Left lobe of liver (tissue), 2 donors: ENCODE results near the gene RABAC1. TPM values are rescaled to one million over a fixed set of nuclear protein-coding genes. Genes with fewer than 3 reads are reported as not detected.
"Not testable (repeated sequence)": the region's sequence is repeated elsewhere in the genome, so short reads cannot be mapped to it uniquely, and the experiment has no call there.

ENCODE experiments used
- ATAC-seq: fragments of 200-7000 bp; cut with Tn5 transposase; one replicate; pipeline ENCODE4 v1.9.1; 2020; ENCODE audit warnings: mild to moderate bottlenecking, moderate library complexity
- DNase-seq: peaks from one replicate; pipeline ENCODE4 v3.0.0-alpha.2; 2020; ENCODE audit warnings: low spot score
- total RNA-seq: library from RNA; stranded (reverse); gene quantifications from one replicate; pipeline ENCODE4 v1.2.1, GENCODE V29; 2021
- donor health status: DM: no; HTN: no; CAD: no; lungs with moderate emphysema.
- donor health status: DM: no; HTN: yes; CAD: no.

The RABAC1 gene
- total RNA-seq, 1 donor from 2014 or later = 106 TPM

DNA sequence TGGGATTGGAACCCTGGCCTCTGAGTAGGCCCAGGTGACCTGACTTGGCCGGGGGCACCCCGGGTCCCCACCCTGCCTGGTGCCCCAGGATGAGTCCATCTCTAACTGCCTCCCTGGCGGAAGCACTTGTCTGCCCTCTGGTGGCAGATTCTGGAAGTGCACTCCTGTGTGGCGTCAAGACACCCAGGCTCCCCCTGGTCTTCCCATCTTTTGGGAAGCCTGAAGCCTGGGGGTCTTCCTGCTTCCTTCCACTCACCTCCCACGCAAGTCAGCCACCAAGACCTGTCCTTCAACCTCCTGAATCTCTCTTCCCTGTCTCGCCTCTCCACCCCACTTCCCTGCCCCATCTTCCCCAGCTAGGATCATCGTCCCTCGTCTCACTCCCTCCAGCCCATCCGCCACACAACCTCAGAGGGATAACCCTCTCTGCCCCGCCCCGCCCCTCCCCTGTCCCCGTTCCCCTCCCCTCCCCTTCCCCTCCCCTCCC, 7.4 kb downstream of the RABAC1 start:
- peak; percentile 96 for ATAC-seq
- peak; percentile 70 for DNase-seq

DNA sequence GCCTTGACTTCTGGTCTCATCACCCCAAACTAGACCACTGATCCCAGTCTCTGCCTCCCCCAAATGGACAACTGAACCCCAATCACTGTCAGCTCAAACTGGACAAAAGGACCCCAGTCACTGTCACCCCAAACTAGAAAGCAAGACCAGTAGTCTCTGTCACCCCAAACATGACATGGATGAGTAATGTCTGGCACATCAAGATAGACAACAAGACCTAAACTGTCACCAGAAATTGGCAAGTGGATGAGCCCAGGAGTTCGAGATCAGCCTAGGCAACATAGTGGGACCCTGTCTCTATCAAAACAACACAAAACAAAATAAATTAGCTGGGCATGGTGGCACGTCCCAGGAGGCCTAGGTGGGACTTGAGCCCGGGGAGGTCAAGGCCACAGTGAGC, 12.0 kb downstream of the RABAC1 start:
- no peak for ATAC-seq
- no peak for DNase-seq

DNA sequence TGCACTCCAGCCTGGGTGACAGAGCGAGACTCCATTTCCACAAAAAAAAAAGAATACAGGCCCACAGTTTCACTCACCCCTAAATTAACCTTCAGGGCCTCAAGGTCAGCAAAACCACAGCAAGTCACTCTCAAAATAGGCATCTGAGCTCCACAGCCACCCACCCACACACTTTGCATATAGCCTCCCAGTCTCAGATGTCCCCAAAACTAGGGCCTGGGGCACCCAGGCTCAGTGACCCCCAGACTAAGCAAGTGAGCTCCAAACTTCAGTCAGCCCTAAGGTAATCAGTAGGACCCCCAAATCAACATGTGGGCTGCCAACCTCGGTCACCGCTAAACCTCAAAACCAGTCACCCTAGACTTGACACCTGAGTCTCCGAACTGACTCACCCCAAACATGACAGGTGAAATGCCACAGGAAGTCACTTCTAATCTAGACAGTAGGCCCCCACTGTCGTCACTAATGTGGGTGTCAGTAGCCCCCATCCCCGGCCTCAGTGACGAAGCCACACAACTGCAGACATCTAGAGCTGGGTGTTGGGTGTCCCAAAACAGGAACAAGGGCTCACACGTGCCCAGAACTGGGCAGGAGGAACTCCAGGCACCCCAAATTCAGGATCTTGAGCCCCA, 13.9 kb downstream of the RABAC1 start:
- ATAC-seq (no peak), DNase-seq (no peak)

DNA sequence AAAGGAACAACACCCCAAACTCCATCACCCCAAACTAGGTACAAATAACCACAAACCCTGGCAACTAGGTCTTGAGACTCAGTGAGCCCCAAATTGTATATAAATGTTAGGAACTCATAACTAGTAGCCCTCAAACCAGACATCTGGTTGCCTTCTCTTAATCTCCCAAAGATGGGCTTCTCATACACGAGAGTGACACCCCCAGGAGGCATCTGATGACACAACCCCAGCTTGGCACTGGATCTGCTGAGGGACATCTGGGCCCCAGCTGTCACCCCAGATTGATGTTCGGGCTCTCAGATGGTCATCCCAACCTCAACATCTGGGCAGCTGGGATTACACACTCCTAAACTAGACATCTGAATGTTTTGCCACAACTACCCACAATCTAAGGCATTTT, 14.8 kb downstream of the RABAC1 start:
- DNase-seq (no peak), ATAC-seq (no peak)

DNA sequence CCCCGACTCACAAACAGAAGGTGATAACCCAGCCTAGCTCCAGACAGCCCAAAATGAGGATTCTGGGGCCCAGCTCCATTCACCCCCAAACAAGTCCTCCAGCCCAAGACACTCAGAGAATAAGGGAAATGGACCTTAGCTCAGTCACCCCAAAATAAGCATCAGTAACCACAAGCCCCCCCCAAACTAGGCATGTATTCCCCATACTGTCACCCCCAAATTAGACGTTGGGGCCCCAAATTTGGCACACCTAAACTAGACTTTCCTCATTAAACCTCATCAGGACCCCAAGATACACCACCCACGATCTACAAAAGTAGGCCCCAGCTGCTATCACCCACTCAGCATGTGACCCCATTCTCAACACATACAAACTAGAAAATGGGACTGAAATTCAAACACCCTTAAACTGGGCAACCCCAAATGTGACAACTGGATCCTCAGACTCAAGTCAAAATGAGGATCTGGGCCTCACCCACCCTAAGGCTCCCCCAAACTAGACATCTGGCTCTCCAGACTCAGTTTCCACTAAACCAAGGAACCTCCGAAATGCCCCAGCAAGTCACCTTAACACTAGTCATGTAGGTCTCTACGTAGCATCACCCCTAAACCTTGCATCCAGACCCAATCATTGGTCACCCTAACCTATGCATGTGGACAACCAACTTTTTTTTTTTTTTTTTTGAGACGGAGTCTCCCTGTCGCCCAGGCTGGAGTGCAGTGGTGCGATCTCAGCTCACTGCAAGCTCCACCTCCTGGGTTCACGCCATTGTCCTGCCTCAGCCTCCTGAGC, 17.5 kb downstream of the RABAC1 start:
- ATAC-seq = no peak

DNA sequence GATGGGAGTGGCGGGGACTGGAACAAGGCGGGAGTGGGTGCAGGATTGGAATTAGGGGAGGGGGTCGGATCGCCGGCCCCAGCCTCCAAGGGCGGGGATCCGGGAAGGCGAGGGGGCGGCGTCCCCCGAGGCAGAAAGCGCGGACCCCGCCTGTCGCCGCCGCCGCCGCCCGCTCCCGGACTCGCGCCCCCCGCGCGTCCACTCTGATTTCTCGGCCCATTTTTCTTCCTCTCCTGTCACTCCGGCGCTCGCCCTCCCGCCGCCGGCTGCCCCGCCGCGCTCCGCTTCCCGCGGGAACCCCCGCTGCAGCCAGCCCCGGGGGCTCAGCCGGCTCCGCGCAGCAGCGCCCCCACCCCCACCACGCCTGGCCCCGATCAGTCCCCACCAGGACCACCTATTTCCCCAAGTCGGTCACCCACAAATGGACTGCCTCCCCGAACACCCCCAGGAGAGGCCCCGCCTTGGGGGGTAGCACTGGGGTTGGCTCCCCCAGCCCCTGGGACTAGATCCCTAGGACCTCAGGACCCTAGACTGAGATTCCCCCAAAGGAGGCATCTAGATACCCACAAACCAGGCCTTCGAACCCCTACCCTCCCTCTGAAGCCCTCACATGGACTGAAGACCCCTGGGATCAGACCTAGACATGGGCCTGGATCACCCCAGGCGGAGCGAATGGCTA, 18.3 kb downstream of the RABAC1 start:
- DNase-seq = no peak
- no peak for ATAC-seq

More for the DNA sequence above, 17.5 kb downstream of the RABAC1 start:
- DNase-seq = no peak

DNA sequence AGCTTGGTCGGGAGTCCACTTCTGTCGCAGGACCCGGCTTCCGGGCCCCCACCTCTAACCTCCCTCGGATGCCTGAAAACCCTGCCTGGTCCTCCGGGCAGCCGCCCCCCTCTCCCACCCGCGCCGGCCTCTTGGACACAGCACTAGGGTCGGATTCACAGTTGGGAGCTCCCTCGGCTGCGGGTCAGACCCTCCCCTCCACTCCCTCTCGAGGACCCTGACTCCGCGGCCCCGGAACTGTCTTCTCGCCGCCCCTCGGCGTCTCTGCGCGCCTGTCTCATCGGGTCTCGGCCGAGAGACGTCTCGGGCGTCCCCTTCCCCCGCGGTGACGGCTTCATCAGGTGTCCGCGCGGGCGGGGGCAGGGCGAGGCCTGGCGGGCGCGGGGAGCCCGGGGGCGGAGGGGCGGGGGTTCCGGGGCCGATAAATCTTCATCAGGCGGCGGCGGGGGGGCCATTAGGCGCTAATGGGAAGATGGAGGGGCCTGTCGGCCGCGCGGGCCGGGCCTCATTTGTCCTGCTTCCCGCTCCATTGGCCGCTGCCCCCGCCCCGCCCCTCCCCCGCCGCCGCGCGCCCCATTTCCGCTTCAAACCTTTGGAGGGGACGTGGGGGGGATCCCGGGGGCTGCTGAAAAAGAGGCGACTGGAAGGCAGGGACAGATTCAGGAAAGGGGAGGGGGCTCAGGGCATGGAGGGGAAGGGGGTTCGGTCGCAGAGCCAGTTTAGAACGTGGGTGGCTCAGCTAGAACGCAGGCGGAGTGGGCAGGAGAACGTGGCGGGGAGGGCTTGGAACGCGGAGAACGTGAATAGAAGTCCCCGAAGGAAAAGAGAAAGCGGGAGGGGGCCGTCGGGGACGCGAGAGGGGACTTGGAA, 19.0 kb downstream of the RABAC1 start:
- ATAC-seq = no peak
- no peak for DNase-seq

GRCh38 chr19:41939209-41939608, 19.9 kb downstream of the RABAC1 start:
- ATAC-seq, DNase-seq: not testable (repeated sequence)

- ATAC-seq = no peak
- no peak for DNase-seq
Measured at GRCh38 chr19:41937525-41938468, 21.3 kb downstream of the RABAC1 start.

GRCh38 chr19:41936961-41937360, 22.2 kb downstream of the RABAC1 start:
- ATAC-seq (no peak), DNase-seq (no peak)

DNA sequence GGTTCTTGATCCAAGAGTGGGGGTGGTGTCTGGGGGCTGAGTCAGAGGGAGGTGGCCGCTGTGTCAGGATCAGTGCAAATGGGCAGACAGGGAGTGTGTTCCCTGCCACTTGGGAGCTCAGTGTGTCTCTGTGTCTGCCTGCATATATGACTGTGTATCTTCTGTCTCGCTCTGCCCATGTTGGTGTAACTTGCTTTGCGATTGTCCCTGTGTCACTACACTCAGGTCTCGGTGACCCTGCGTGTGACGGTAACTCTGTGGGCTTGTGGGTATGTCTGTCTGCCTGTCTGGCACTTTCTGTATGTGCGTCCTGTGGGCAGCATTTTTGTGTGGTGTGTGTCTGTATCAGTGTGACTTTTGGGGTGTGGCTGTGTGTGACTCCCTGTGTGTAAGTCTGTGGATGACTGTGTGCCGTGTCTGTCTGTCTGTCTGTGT, 22.7 kb downstream of the RABAC1 start:
- ATAC-seq = no peak

GRCh38 chr19:41935760-41936415, 23.2 kb downstream of the RABAC1 start:
- ATAC-seq = no peak
- no peak for DNase-seq

More for the DNA sequence above, 22.7 kb downstream of the RABAC1 start:
- DNase-seq = no peak

DNA sequence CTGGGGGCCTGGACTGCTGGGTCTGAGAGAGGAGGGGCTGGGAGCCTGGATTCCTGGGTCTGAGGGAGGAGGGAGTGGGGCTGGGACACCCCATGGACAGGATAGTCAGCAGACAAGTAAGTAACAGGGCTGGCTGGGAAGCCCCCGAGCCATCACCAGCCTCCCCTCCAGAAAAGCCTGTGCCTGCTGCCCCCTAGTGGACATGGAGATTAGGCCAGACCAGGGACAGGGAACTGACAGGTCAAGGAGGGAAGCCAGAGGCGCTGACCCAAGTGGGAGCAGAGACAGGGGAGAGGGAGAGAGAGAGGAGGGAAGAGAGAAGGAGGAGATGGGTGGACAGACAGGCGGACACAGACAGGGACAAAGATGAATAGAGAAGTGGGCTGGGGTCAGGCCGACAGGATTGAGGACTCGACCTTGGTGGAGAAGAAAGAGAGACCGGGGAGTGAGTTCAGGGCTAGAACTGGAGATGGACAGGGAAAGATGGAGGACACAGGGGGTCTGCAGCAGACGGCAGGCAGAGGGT, 24.2 kb downstream of the RABAC1 start:
- DNase-seq (peak; percentile 58), ATAC-seq (peak; percentile 88)

GRCh38 chr19:41933693-41934426, 25.3 kb downstream of the RABAC1 start:
- DNase-seq (no peak), ATAC-seq (no peak)

DNA sequence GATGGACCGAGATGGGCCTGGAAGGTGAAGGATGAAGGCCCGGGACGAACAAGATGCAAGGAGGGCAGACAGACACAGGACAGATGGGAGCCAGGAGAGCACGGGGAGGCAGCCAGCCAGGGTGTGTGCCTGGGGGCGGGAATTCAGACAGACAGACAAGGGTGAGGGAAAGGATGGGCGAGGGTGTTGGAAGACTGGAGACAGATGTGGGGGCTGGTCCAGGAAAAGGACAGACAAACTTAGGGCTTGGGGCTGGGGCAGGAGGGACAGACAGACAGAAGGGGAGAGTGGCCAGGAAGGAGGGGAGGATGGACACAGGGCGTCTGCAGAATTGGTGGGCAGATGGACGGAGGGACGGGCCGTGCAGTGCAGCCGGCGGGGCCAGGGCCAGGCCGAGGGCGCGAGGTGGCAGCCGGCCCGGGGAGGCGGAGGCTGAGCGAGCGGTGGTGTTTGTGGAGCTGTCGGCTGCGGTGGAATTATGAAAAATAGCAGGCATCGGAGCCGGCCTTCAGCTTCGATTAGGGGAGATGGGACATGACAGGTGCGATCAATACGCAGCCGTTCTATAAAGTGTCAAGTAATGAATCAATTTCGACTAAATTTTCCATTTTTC, 26.3 kb downstream of the RABAC1 start:
- DNase-seq = no peak
- ATAC-seq = no peak

GRCh38 chr19:41932259-41932719, 26.8 kb downstream of the RABAC1 start:
- DNase-seq (no peak), ATAC-seq (no peak)

GRCh38 chr19:41930926-41931592, 28.1 kb downstream of the RABAC1 start:
- ATAC-seq (no peak), DNase-seq (no peak)
